ENCODE measurements around the gene RTN4R.
A peak's percentile ranks its signal among the peaks of the same experiment; 100 is the strongest.
"Not testable (repeated sequence)": the region's sequence is repeated elsewhere in the genome, so short reads cannot be mapped to it uniquely, and the experiment has no call there.

The RTN4R gene

DNA sequence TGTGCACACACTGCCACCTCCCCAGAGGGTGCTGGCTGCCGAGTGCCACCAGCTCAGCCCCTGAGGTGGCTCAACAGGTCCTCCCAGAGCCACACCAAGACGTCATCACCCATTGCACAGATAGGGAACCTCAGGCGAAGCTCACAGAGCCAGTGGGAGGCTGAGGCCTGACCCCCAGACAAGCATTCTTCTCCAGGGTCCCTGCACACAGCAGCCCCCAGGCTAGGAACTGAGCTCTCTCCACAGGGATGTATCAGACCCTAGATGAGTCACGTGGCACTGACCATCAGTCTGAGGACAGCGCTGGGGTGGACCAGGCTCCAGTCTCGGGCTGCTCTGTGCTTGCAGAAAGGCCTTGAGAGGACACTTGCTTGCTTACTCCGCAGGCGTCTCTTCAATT is 1.6 kb upstream of the RTN4R start:
- DNase-seq: not testable (repeated sequence)

- DNase-seq: not testable (repeated sequence)
Observed at GRCh38 chr22:20269201-20269600, 1.1 kb upstream of the RTN4R start.

DNA sequence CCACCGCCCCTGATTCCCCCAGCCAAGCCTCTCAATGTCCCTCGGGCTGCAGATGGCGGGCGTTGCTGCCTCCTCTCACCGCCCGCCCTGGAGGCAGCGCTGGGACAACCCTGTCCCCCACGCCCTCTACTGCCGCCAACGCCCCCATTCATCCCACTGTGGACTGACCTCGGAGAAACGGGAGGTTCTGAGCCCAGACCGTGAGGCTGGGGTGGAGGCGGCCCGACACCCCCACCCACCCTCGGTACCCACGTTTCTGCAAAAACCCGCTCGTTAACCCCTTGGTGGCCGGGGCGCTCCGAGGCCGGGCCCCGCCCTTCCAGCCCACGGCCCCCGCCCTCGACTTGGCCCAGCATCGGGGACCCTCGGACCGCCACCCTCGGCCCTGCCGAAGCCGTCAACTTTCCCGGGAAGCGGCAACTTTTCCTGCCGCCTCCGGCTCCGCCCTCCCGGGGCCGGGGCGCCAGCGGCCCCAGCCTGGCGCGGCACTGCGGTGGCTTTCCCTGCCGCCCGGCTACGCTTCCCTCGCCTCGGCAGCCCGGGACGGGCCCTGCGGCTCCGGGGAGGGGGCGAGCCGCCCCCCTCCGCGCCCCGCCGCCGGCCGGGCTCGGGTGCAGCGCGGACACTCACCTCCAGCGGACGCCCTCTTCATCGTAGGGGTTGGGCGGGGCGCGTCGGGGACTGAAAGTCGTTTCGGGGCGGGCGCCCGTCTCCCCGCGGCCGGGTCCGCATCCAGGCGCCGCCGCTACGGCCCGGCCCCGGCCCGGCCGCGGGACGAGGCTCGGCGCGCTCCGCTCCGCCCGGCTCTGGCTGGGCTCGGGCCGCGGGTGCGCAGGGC is 458 bp downstream of the RTN4R start:
- DNase-seq: peak; percentile 67

GRCh38 chr22:20266667-20267440 is 1.3 kb downstream of the RTN4R start:
- DNase-seq: not testable (repeated sequence)

GRCh38 chr22:20265772-20266666 is 2.1 kb downstream of the RTN4R start:
- not testable (repeated sequence) for DNase-seq

GRCh38 chr22:20264614-20265452 is 3.3 kb downstream of the RTN4R start:
- peak; percentile 46 for DNase-seq

DNA sequence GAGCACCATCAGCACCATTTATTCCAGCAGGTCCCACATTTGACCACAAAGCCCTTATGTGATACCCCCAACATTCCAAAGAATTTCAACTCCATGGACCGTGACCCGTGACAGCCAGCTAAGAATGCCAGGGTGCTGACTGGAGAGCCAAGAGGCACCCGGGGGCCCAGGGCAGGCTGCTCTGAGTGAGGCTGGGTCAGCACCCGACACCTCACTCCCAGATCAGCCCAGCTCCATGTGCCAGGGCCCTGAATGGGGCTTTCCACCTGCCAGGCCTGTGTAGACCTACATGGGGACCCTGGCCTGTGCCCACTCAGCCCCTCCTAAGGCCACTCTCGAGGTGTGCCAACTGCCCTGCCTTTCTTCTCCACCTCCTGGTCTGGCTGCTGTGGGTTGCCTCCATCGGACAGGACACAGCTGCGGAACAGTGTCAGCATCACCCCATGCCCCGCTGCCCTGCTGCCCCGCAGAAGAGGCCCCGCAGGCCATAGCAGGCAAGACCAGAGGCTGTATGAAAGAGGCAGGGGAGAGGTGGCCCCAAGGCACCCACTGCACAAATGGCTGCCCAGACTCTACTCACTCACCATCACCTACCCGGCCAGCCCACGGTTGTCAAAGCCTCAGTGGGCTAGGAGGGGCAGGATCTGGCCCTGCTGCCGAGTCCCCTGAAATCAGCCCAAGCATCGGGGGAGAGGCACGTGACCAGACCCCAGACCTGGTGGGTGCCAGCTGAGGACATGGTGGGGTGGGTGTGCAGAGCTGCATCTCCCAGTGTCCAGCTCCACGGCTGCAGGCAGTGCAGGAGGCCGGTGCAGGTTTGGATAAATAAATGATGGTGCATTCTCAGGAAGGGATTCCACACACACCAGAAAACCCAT is 4.5 kb downstream of the RTN4R start:
- not testable (repeated sequence) for DNase-seq

- DNase-seq: no peak
Observed at GRCh38 chr22:20262582-20263147, 5.5 kb downstream of the RTN4R start.

- DNase-seq: no peak
Observed at GRCh38 chr22:20261848-20262581, 6.1 kb downstream of the RTN4R start.

DNA sequence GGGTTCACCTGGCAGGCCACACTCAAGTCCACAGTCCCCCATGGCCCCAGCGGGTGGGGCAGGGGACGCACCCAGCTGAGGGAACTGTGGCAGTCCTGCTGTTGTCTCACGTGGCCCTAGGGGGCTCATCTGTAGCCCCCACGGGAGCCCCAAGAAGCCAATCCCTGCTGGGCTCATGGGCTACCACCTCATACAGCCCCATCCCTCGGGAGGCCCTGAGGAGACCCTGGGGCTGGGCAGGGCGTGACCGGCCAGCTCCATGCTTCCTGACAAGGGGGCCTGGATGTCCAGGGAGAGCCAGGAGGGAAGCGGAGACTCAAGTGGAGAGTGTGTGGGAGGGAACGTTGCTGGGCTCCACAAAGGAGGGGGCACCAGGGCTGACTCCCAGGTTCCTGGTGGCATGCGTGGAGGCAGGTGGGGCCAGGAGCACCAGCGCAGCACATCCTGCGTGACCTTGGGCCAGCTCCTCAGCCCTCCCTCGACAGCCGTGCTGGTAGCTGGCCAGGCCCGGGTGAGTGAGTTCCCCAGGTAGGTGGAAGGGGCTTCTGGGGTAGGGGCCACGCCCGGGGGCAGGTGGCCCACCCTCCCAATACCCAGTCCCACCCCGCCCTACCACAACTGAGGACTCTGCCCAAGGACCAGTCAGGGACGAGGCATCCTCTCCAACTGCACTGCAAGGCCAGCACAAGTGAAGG is 7.9 kb downstream of the RTN4R start:
- DNase-seq: no peak

DNA sequence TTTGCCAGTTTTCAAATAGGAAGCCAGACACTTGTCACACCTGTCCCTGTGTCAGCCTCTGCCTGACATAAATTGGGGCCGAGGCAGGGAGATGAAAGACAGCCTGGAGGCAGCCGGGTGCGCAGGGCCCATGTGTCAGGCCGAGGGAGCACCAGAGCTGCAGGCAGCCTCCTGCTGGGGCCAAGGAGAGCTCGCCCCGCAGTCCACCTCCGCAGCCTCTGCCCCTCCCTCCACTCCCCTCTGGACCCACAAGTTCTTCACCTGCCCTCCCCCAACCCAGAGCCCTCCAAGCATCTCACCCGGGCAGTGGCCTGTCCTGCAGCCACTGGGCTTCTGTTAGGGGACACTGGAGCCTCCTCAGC is 8.8 kb downstream of the RTN4R start:
- DNase-seq: no peak

DNA sequence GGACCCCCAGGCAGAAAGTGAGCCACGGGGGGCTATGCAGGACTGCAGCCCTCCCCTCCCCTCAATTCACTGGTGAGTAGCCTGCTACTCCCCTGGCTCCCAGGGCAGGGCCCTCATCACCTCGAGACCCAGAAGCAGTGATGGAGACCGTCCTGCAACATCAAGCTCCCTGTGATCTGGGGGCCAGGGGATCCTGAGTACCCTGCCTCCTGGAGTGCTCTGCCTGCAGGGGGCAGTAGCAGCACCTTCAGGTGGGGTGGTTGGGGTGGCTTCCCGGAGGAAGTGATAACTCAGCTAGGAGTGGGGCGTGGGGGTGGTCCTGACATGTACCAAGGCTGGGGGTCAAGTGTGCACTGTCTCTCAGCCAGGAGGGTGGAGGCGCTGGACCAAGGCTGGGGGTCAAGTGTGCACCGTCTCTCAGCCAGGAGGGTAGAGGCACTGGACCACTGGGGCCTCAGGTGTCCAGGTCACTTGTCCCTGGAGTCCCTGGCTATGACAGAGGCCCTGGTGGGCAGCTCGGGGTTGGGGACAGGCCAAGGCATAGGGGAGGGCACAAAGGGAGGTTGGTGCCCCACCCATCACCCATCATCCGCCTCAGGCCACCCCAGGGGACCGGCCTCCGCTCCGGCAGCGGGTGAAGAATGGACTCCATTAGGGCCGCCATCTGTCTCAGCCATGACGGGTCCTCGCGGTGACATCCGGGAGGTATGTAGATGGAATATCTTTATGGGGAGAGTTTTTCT is 9.4 kb downstream of the RTN4R start:
- DNase-seq: no peak

- DNase-seq: no peak
Observed at GRCh38 chr22:20258021-20258299, 10.2 kb downstream of the RTN4R start.

DNA sequence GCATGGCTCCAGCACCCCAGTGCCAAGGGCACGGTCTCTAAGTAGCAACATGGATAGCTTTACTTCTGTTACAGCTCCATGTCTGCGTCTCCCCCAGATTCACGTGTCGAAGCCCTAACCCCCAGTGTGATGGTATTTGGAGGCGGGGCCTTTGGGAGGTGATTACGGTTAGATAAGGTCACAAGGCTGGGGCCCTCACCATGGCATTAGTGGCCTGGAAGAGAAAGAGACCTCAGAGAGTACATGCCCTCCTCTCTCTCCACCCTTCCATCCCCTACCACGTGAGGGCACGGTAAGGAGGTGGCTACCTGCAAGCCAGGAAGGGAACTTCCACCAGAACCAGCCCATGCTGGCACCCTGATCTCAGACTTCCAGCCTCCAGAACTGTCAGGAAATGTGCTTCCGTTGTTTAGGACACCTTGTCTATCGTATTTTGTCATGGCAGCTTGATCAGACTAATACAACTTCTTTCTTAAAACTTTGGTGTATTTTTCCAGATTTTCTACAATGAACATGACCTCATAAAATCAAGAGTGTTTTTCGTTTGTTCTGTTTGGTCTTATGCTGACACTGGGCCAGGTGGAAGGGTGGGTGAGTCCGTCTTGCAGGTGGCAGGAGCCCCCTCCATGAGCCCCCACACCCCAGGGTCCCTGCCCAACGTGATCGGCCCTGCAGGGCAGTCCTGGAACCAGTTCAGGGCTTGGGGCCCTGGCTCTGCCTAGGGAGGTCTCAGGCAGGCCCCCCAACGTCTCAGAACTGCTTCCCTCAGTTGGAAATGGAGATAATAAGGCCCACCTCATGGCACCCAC is 10.7 kb downstream of the RTN4R start:
- no peak for DNase-seq

DNA sequence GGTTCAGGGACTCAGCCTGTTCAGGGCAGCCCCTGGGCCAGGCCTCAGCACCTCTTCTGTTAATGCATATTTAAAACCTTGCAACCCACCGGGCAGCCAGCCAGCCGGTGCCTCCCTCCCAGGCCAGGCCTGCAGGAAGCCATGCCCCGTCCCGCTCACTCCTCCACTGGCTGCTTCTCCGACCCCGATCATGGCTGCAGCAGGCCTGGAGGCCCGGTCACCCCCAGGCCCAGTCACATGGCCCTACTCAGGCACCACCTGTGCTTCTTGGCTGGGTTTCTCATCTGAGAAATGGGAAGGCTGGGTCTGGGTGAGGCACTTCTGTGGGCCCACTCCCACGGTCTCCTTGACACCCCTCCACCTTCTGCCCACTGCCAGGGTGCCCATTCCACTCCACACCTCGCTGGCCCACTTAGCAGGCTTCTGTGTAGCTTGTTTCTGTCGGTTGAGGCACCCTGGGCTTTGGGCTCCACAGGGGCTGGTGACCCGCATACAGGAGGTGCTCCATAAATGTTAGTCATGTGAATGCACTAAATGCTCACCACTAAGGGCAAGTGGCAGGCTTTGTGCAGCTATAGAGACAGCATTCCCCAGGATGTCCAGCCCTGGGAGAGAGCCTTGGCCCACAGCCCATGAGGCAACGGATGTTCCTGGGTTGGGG is 11.4 kb downstream of the RTN4R start:
- no peak for DNase-seq

- DNase-seq: no peak
Observed at GRCh38 chr22:20256027-20256426, 12.1 kb downstream of the RTN4R start.

Data from eye (tissue), 1 donor.